Omental fat pad (tissue), 4 donors: ENCODE results near the gene CNTN4. TPM values are rescaled to one million over a fixed set of nuclear protein-coding genes. Genes with fewer than 3 reads are reported as not detected.

Experiments used
- ATAC-seq: fragments of 150-250 bp; one replicate; pipeline ENCODE4 v1.9.1; 2016; ENCODE audit warnings: mild to moderate bottlenecking, moderate library complexity; ENCODE audit not compliant: low FRiP score
- DNase-seq: peaks from one replicate; pipeline ENCODE4 v3.0.0-alpha.2; 2019; ENCODE audit warnings: low spot score
- CTCF ChIP-seq, 3 donors: fragments of 450-650 bp; IDR thresholded peaks; one replicate each; pipeline ENCODE4 v1.5.1; 2016 to 2017; ENCODE audit warnings: antibody characterized with exemption in 3 of 3, mild to moderate bottlenecking in 3 of 3, moderate library complexity in 2 of 3
- total RNA-seq, 4 donors: library from RNA; depleted of rRNA; stranded (reverse); fragments of >200 nt; gene quantifications; one replicate each; pipeline ENCODE4 v1.1.0, GENCODE V29; 2016

CNTN4 gene
- total RNA-seq, 4 donors from 2014 or later, result 2.6 to 9.5 (median 7.2) TPM

- no peak for TF ChIP-seq CTCF (IDR thresholded peaks at IDR 0.05)
- no peak for ATAC-seq
- no peak for DNase-seq
Observed at GRCh38 chr3:2856138-2857133, 757.8 kb downstream of the CNTN4 start.

GRCh38 chr3:2860626-2861025 lies 762.0 kb downstream of the CNTN4 start:
- no peak for TF ChIP-seq CTCF (IDR thresholded peaks at IDR 0.05)
- no peak for DNase-seq
- ATAC-seq, result no peak

- no peak for TF ChIP-seq CTCF (IDR thresholded peaks at IDR 0.05)
- no peak for DNase-seq
- ATAC-seq, result no peak
Observed at GRCh38 chr3:2861120-2861519, 762.5 kb downstream of the CNTN4 start.

- no peak for TF ChIP-seq CTCF (IDR thresholded peaks at IDR 0.05)
Observed at GRCh38 chr3:2861920-2862319, 763.3 kb downstream of the CNTN4 start.

GRCh38 chr3:2862366-2862765 lies 763.7 kb downstream of the CNTN4 start:
- ATAC-seq, result no peak
- no peak for DNase-seq
- no peak for TF ChIP-seq CTCF (IDR thresholded peaks at IDR 0.05)

More at GRCh38 chr3:2861920-2862319, 763.3 kb downstream of the CNTN4 start:
- no peak for ATAC-seq
- DNase-seq, result no peak

GRCh38 chr3:2863127-2863526 lies 764.5 kb downstream of the CNTN4 start:
- DNase-seq, result no peak

More at GRCh38 chr3:2863127-2863526, 764.5 kb downstream of the CNTN4 start:
- no peak for ATAC-seq
- TF ChIP-seq CTCF (IDR thresholded peaks at IDR 0.05), result no peak
